Measurements from ENCODE around the gene NAT16. TPM values are rescaled to one million over a fixed set of nuclear protein-coding genes. Genes with fewer than 3 reads are reported as not detected.

Gene NAT16
- total and polyA plus RNA-seq, 9 of the 15 experiments (the other 6 are each of a cell fraction or from before 2014, with no cell fraction given), result 0.04 TPM; not detected in 8

DNA sequence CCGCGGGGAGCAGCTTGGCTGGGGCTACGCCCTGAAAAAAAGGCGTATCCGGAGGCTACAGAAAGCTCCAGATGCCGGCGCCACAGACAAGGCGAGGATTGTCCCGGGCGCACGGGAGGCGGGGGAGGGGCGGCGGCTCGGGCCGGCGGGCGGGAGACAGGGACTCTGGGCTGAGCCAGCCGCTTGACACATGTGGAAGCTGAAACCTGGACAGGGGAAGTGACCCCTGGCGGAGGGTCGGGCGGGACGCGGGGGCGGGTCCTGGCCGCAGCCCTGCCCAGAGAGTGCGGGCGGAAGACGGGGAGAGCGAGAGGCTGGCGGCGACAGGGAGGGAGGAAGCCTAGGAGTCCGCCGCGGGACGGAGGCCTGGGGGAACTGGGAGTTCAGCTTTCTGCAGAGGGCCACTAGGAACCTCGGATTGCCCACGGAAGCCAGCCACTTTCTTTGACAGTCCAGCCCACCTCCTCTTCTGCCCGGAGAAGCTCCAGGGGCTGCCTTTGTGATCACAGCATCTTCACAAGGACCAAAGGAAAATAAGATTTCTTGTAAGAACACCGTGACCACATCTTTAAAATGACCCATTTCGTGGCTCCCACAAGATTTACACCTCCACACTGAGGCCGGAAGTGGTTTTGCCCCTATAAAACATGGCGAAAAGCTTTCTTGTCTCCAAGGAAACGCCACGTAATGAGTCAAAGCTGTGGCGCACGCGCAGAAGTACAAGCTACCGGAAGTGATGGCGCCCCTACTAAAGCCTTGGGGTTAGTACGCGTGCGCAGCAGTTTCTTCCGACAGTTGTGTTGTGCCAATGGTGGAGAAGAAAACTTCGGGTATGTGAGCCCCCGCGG, 37.5 kb upstream of the NAT16 start, which contains the start of the genes PLOD3 and ZNHIT1 (continued):
- TF ChIP-seq, protein P1, sequence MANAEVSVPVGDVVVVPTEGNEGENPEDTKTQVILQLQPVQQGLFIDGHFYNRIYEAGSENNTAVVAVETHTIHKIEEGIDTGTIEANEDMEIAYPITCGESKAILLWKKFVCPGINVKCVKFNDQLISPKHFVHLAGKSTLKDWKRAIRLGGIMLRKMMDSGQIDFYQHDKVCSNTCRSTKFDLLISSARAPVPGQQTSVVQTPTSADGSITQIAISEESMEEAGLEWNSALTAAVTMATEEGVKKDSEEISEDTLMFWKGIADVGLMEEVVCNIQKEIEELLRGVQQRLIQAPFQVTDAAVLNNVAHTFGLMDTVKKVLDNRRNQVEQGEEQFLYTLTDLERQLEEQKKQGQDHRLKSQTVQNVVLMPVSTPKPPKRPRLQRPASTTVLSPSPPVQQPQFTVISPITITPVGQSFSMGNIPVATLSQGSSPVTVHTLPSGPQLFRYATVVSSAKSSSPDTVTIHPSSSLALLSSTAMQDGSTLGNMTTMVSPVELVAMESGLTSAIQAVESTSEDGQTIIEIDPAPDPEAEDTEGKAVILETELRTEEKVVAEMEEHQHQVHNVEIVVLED (CRISPR knock-in tag; IDR thresholded peaks at IDR 0.05), result peak; percentile 12; the same call in 1 of the 2 replicates
- no peak for TF ChIP-seq ZNF232 (CRISPR knock-in tag; IDR thresholded peaks at IDR 0.05)
- peak; percentile 91 for TF ChIP-seq MEIS2 (IDR thresholded peaks at IDR 0.05; ENCODE audit: partially characterized antibody)
- TF ChIP-seq ZNF41 (CRISPR knock-in tag; conservative IDR thresholded peaks at IDR 0.05), result 0 out of 2 replicates have a peak, but pooled peaks have one; percentile 47
- no peak for TF ChIP-seq SMAD1 (IDR thresholded peaks at IDR 0.05; ENCODE audit: low read depth, low read length, partially characterized antibody)
- peak; percentile 57 to 97 for TF ChIP-seq SIN3A (IDR thresholded peaks at IDR 0.05; ENCODE audit: borderline replicate concordance in 2 of 2, control insufficient read depth in 1 of 2, low read depth in 2 of 2, low read length in 2 of 2)
- peak; percentile 57; the same call in 1 of the 2 replicates for TF ChIP-seq BMI1 (IDR thresholded peaks at IDR 0.05; ENCODE audit: low read length)
- peak; percentile 97 for TF ChIP-seq EGR1 (conservative IDR thresholded peaks at IDR 0.05)
- TF ChIP-seq LEF1 (IDR thresholded peaks at IDR 0.05), result 0 out of 2 replicates have a peak, but pooled peaks have one; percentile 33
- TF ChIP-seq, protein P2, sequence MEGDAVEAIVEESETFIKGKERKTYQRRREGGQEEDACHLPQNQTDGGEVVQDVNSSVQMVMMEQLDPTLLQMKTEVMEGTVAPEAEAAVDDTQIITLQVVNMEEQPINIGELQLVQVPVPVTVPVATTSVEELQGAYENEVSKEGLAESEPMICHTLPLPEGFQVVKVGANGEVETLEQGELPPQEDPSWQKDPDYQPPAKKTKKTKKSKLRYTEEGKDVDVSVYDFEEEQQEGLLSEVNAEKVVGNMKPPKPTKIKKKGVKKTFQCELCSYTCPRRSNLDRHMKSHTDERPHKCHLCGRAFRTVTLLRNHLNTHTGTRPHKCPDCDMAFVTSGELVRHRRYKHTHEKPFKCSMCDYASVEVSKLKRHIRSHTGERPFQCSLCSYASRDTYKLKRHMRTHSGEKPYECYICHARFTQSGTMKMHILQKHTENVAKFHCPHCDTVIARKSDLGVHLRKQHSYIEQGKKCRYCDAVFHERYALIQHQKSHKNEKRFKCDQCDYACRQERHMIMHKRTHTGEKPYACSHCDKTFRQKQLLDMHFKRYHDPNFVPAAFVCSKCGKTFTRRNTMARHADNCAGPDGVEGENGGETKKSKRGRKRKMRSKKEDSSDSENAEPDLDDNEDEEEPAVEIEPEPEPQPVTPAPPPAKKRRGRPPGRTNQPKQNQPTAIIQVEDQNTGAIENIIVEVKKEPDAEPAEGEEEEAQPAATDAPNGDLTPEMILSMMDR (IDR thresholded peaks at IDR 0.05 in 2 of 3, conservative IDR thresholded peaks at IDR 0.05 in 1 of 3; ENCODE audit: insufficient read depth in 2 of 3, low read depth in 1 of 3, low read length in 3 of 3), result peak; percentile 6 to 49 (median 36); a peak in 3 of 6 replicates
